H9 (cell line): ENCODE results near the gene ACR. TPM values are rescaled to one million over a fixed set of nuclear protein-coding genes. Genes with fewer than 3 reads are reported as not detected.

Source experiments
- DNase-seq: peaks from one replicate; pipeline ENCODE4 v3.0.0-alpha.2; 2017
- H2AFZ ChIP-seq: one replicate; pipeline ENCODE4 v1.6.1; 2013; ENCODE audit warnings: mild to moderate bottlenecking, low read length, control low read depth, moderate library complexity
- H2AK5ac ChIP-seq: 2 replicates; pipeline ENCODE4 v1.6.1; 2013; ENCODE audit warnings: low read length, control low read depth, mixed read lengths; ENCODE audit not compliant: insufficient read length
- H2BK120ac ChIP-seq: one replicate; pipeline ENCODE4 v1.6.1; 2013; ENCODE audit warnings: low read depth, mild to moderate bottlenecking, low read length, control low read depth, inconsistent platforms; ENCODE audit not compliant: poor library complexity, severe bottlenecking
- H2BK12ac ChIP-seq: 2 replicates; pipeline ENCODE4 v1.6.1; 2013; ENCODE audit warnings: low read length, control low read depth, mixed read lengths, low read depth; ENCODE audit not compliant: insufficient read length
- H2BK15ac ChIP-seq: 2 replicates; pipeline ENCODE4 v1.6.1; 2013; ENCODE audit warnings: low read depth, low read length, control low read depth
- H2BK20ac ChIP-seq: one replicate; pipeline ENCODE4 v1.6.1; 2013; ENCODE audit warnings: low read depth, mild to moderate bottlenecking, low read length, control low read depth, inconsistent platforms; ENCODE audit not compliant: poor library complexity, severe bottlenecking
- H2BK5ac ChIP-seq: 2 replicates; pipeline ENCODE4 v1.6.1; 2013; ENCODE audit warnings: low read length, control low read depth, mixed read lengths; ENCODE audit not compliant: insufficient read length
- H3K14ac ChIP-seq: 2 replicates; pipeline ENCODE4 v1.6.1; 2013; ENCODE audit warnings: low read length, control low read depth; ENCODE audit not compliant: insufficient read depth
- H3K18ac ChIP-seq: 2 replicates; pipeline ENCODE4 v1.6.1; 2013; ENCODE audit warnings: low read depth, mild to moderate bottlenecking, mixed read lengths, low read length, control low read depth; ENCODE audit not compliant: insufficient read length
- H3K23ac ChIP-seq: 2 replicates; pipeline ENCODE4 v1.6.1; 2013; ENCODE audit warnings: low read length, control low read depth, mixed read lengths, low read depth; ENCODE audit not compliant: insufficient read length
- H3K23me2 ChIP-seq: 2 replicates; pipeline ENCODE4 v1.6.1; 2013; ENCODE audit warnings: low read depth, mild to moderate bottlenecking, mixed read lengths, low read length, control low read depth; ENCODE audit not compliant: insufficient read length, poor library complexity, severe bottlenecking
- H3K27ac ChIP-seq: 2 replicates; pipeline ENCODE4 v1.5.1; 2013; ENCODE audit warnings: low read length, control low read depth, mixed read lengths, low read depth; ENCODE audit not compliant: insufficient read length
- H3K27me3 ChIP-seq: 2 replicates; pipeline ENCODE4 v1.6.1; 2013; ENCODE audit warnings: low read length, control low read depth, inconsistent platforms; ENCODE audit not compliant: insufficient read depth
- H3K4ac ChIP-seq: 2 replicates; pipeline ENCODE4 v1.6.1; 2013; ENCODE audit warnings: low read depth, mild to moderate bottlenecking, control low read depth, inconsistent platforms, low read length, moderate library complexity
- H3K4me1 ChIP-seq: 2 replicates; pipeline ENCODE4 v1.6.1; 2013; ENCODE audit warnings: low read length, control low read depth, inconsistent platforms; ENCODE audit not compliant: insufficient read depth
- H3K4me2 ChIP-seq: 2 replicates; pipeline ENCODE4 v1.6.1; 2013; ENCODE audit warnings: low read length, control low read depth, mixed read lengths; ENCODE audit not compliant: insufficient read length, insufficient read depth
- H3K56ac ChIP-seq: 2 replicates; pipeline ENCODE4 v1.6.1; 2013; ENCODE audit warnings: low read depth, mild to moderate bottlenecking, mixed read lengths, low read length, control low read depth; ENCODE audit not compliant: insufficient read length
- H3K79me1 ChIP-seq: 2 replicates; pipeline ENCODE4 v1.6.1; 2013; ENCODE audit warnings: low read depth, mild to moderate bottlenecking, moderate library complexity, low read length, control low read depth, inconsistent platforms; ENCODE audit not compliant: insufficient read depth, poor library complexity, severe bottlenecking
- H3K79me2 ChIP-seq: 2 replicates; pipeline ENCODE4 v1.6.1; 2013; ENCODE audit warnings: low read length, control low read depth, inconsistent platforms; ENCODE audit not compliant: insufficient read depth
- H3K9ac ChIP-seq: 2 replicates; pipeline ENCODE4 v1.6.1; 2013; ENCODE audit warnings: low read length, control low read depth, mixed read lengths; ENCODE audit not compliant: insufficient read length; ENCODE audit errors: extremely low read depth
- H3K9me3 ChIP-seq: one replicate; pipeline ENCODE4 v1.6.1; 2013; ENCODE audit warnings: low read depth, low read length, inconsistent platforms; ENCODE audit not compliant: control insufficient read depth
- H3T11ph ChIP-seq: one replicate; pipeline ENCODE4 v1.6.1; 2013; ENCODE audit warnings: mild to moderate bottlenecking, low read length, control low read depth, inconsistent platforms
- H4K20me1 ChIP-seq: one replicate; pipeline ENCODE4 v1.6.1; 2013; ENCODE audit not compliant: control insufficient read depth, insufficient read length, insufficient read depth
- H4K5ac ChIP-seq: 2 replicates; pipeline ENCODE4 v1.6.1; 2013; ENCODE audit warnings: low read depth, mild to moderate bottlenecking, mixed read lengths, low read length, control low read depth; ENCODE audit not compliant: insufficient read length
- H4K8ac ChIP-seq: replicated peaks from 2 replicates; pipeline ENCODE4 v1.6.1; 2013; ENCODE audit warnings: low read length, control low read depth, mixed read lengths, low read depth; ENCODE audit not compliant: insufficient read length
- H4K91ac ChIP-seq: 2 replicates; pipeline ENCODE4 v1.6.1; 2013; ENCODE audit warnings: low read depth, mild to moderate bottlenecking, moderate library complexity, mixed read lengths, low read length, control low read depth; ENCODE audit not compliant: insufficient read length
- H3K27ac Mint-ChIP-seq, 3 experiments: 2 replicates in 2 of 3; 3 replicates in 1 of 3; pipeline ENCODE4 v1.8.0; 2020 to 2021; ENCODE audit warnings: mixed read lengths in 3 of 3, mild to moderate bottlenecking in 1 of 3, moderate library complexity in 1 of 3
- H3K27me3 Mint-ChIP-seq: 2 replicates; pipeline ENCODE4 v1.8.0; 2021; ENCODE audit warnings: low read depth, mild to moderate bottlenecking, moderate library complexity, mixed read lengths
- H3K36me3 Mint-ChIP-seq, 3 experiments: 2 replicates in 2 of 3; 3 replicates in 1 of 3; pipeline ENCODE4 v1.8.0; 2020 to 2021; ENCODE audit warnings: low read depth in 3 of 3, mixed read lengths in 3 of 3; ENCODE audit not compliant: insufficient read depth in 1 of 3
- H3K4me1 Mint-ChIP-seq, 2 experiments: 2 replicates each; pipeline ENCODE4 v1.8.0; 2020; ENCODE audit warnings: mixed read lengths in 2 of 2
- H3K4me3 Mint-ChIP-seq, 2 experiments: 2 replicates in 1 of 2; 3 replicates in 1 of 2; pipeline ENCODE4 v1.8.0; 2020 to 2021; ENCODE audit warnings: mild to moderate bottlenecking in 2 of 2, mixed read lengths in 2 of 2, moderate library complexity in 1 of 2
- H3K9me3 Mint-ChIP-seq, 2 experiments: 2 replicates in 1 of 2; 3 replicates in 1 of 2; pipeline ENCODE4 v1.8.0; 2020; ENCODE audit warnings: mild to moderate bottlenecking in 2 of 2, mixed read lengths in 2 of 2, moderate library complexity in 1 of 2
- WGBS: extraction: QIAGEN DNeasy Blood & Tissue Kit; methylation state at CpG from one replicate; pipeline ENCODE4 v1.1.7; 2013; ENCODE audit warnings: missing lambda C conversion rate, low lambda C conversion rate, mixed read lengths; ENCODE audit not compliant: insufficient read length; ENCODE audit errors: extremely low coverage; 5-methylcytosine and 5-hydroxymethylcytosine counted together
- total RNA-seq: library from RNA; stranded (reverse); gene quantifications from 2 replicates; pipeline ENCODE4 v1.2.1, GENCODE V29; 2021
- TF ChIP-seq, protein P1 (sequence below): fragments of 200-600 bp; sonication (generic); conservative IDR thresholded peaks from 3 replicates; pipeline ENCODE4 v1.8.0; 2021; ENCODE audit warnings: antibody characterized with exemption, mild to moderate bottlenecking

ACR gene
- total RNA-seq, 1 experiment from 2014 or later = 0.35 TPM

DNA sequence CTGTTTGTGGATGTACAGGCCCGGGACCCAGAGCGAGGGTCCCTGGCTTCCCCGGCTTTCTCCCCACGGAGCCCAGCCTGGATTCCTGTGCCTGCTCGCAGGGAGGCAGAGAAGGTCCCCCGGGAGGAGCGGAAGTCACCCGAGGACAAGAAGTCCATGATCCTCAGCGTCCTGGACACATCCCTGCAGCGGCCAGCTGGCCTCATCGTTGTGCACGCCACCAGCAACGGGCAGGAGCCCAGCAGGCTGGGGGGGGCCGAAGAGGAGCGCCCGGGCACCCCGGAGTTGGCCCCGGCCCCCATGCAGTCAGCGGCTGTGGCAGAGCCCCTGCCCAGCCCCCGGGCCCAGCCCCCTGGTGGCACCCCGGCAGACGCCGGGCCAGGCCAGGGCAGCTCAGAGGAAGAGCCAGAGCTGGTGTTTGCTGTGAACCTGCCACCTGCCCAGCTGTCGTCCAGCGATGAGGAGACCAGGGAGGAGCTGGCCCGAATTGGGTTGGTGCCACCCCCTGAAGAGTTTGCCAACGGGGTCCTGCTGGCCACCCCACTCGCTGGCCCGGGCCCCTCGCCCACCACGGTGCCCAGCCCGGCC lies 16.7 kb upstream of the ACR start:
- no peak overlapping the region for H2BK15ac ChIP-seq
- DNase-seq = no peak
- H3K27me3 Mint-ChIP-seq = peaks cover 77% of the 10 kb centered on the region
- no peak overlapping the region for H3K27ac ChIP-seq
- H3K4me1 Mint-ChIP-seq = peaks cover 8 to 14% of the 10 kb centered on the region in 2 experiments
- no CpG with 5 or more reads among the region's 32 CpGs for WGBS
- H3K14ac ChIP-seq = no peak overlapping the region; the same call in 1 of the 2 replicates
- no peaks in the 10 kb centered on the region for H3K79me1 ChIP-seq
- H2BK120ac ChIP-seq = no peak overlapping the region
- H3K4me2 ChIP-seq = no peak overlapping the region
- H3K23me2 ChIP-seq = peaks cover 9% of the 10 kb centered on the region
- no peak overlapping the region for H2BK20ac ChIP-seq
- no peak overlapping the region for H3K27ac Mint-ChIP-seq
- no peak overlapping the region for H3T11ph ChIP-seq
- H2AFZ ChIP-seq = no peak overlapping the region
- H4K5ac ChIP-seq = no peak overlapping the region
- TF ChIP-seq, protein P1, sequence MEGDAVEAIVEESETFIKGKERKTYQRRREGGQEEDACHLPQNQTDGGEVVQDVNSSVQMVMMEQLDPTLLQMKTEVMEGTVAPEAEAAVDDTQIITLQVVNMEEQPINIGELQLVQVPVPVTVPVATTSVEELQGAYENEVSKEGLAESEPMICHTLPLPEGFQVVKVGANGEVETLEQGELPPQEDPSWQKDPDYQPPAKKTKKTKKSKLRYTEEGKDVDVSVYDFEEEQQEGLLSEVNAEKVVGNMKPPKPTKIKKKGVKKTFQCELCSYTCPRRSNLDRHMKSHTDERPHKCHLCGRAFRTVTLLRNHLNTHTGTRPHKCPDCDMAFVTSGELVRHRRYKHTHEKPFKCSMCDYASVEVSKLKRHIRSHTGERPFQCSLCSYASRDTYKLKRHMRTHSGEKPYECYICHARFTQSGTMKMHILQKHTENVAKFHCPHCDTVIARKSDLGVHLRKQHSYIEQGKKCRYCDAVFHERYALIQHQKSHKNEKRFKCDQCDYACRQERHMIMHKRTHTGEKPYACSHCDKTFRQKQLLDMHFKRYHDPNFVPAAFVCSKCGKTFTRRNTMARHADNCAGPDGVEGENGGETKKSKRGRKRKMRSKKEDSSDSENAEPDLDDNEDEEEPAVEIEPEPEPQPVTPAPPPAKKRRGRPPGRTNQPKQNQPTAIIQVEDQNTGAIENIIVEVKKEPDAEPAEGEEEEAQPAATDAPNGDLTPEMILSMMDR = no peak
- H3K9me3 Mint-ChIP-seq = peaks cover 0 to 4% of the 10 kb centered on the region in 2 experiments; a peak in 2 of 5 replicates
- peak overlapping the region; percentile 30 to 48; a peak in 3 of 5 replicates for H3K4me3 Mint-ChIP-seq
- no peak overlapping the region for H4K8ac ChIP-seq
- H3K4me1 ChIP-seq = no peaks in the 10 kb centered on the region
- no peaks in the 10 kb centered on the region for H4K20me1 ChIP-seq
- H3K9me3 ChIP-seq = no peaks in the 10 kb centered on the region
- H3K36me3 Mint-ChIP-seq = peaks cover 4 to 17% (median 13%) of the 10 kb centered on the region in 3 experiments; a peak in 6 of 7 replicates
- H2AK5ac ChIP-seq = no peak overlapping the region
- H3K18ac ChIP-seq = no peak overlapping the region
- no peak overlapping the region for H3K9ac ChIP-seq
- H3K4ac ChIP-seq = no peak overlapping the region
- no peak overlapping the region for H3K56ac ChIP-seq
- H2BK12ac ChIP-seq = no peak overlapping the region
- peaks cover 40% of the 10 kb centered on the region; the same call in 1 of the 2 replicates for H3K27me3 ChIP-seq
- no peak overlapping the region for H2BK5ac ChIP-seq
- no peak overlapping the region for H3K23ac ChIP-seq
- H4K91ac ChIP-seq = no peak overlapping the region
- H3K79me2 ChIP-seq = no peaks in the 10 kb centered on the region
